ENCODE data around the gene SMAD9. TPM values are rescaled to one million over a fixed set of nuclear protein-coding genes. Genes with fewer than 3 reads are reported as not detected.

SMAD9 gene
- polyA plus RNA-seq, 3 donors, result 24.3 to 32.6 (median 29.8) TPM

- DNase-seq, result no peak
Measured at GRCh38 chr13:36915106-36915505, 4.9 kb downstream of the SMAD9 start.

- DNase-seq, result no peak
Measured at GRCh38 chr13:36914648-36915047, 5.4 kb downstream of the SMAD9 start.

GRCh38 chr13:36913463-36913862 is 6.6 kb downstream of the SMAD9 start:
- DNase-seq, result no peak

GRCh38 chr13:36912973-36913372 is 7.1 kb downstream of the SMAD9 start:
- no peak for DNase-seq

GRCh38 chr13:36912369-36912768 is 7.7 kb downstream of the SMAD9 start:
- no peak for DNase-seq

- no peak for DNase-seq
Measured at GRCh38 chr13:36910545-36910944, 9.5 kb downstream of the SMAD9 start.

GRCh38 chr13:36907821-36908220 is 12.2 kb downstream of the SMAD9 start:
- DNase-seq, result no peak

GRCh38 chr13:36907266-36907665 is 12.8 kb downstream of the SMAD9 start:
- DNase-seq, result no peak

GRCh38 chr13:36905944-36906343 is 14.1 kb downstream of the SMAD9 start:
- DNase-seq, result no peak

GRCh38 chr13:36903925-36904595 is 16.0 kb downstream of the SMAD9 start:
- DNase-seq, result no peak

- DNase-seq, result no peak
Measured at GRCh38 chr13:36897054-36897616, 22.9 kb downstream of the SMAD9 start.

- no peak for DNase-seq
Measured at GRCh38 chr13:36891752-36892151, 28.3 kb downstream of the SMAD9 start.

- no peak for DNase-seq
Measured at GRCh38 chr13:36888645-36889044, 31.4 kb downstream of the SMAD9 start.

- DNase-seq, result no peak
Measured at GRCh38 chr13:36887758-36888521, 32.1 kb downstream of the SMAD9 start.

GRCh38 chr13:36885901-36886300 is 34.1 kb downstream of the SMAD9 start:
- no peak for DNase-seq

- DNase-seq, result no peak
Measured at GRCh38 chr13:36884235-36884634, 35.8 kb downstream of the SMAD9 start.

GRCh38 chr13:36883824-36884223 is 36.2 kb downstream of the SMAD9 start:
- DNase-seq, result no peak

- DNase-seq, result peak; percentile 31
Measured at GRCh38 chr13:36883392-36883791, 36.6 kb downstream of the SMAD9 start.

- no peak for DNase-seq
Measured at GRCh38 chr13:36882829-36883390, 37.1 kb downstream of the SMAD9 start.

GRCh38 chr13:36880961-36881360 is 39.1 kb downstream of the SMAD9 start:
- DNase-seq, result no peak

GRCh38 chr13:36879218-36879938 is 40.7 kb downstream of the SMAD9 start:
- DNase-seq, result no peak

GRCh38 chr13:36875961-36876360 is 44.1 kb downstream of the SMAD9 start:
- DNase-seq, result no peak
